Spleen (tissue), 11 donors: ENCODE data around the gene CALN1. TPM values are rescaled to one million over a fixed set of nuclear protein-coding genes. Genes with fewer than 3 reads are reported as not detected.

Source experiments
- DNase-seq: peaks from one replicate; pipeline ENCODE4 v3.0.0-alpha.2; 2020
- H3K27ac ChIP-seq, 8 donors: fragments of 200-600 bp; sonication (generic) in 7 of 8; 1 replicate in 4 of 8; 2 replicates in 4 of 8; pipeline versions ENCODE4 v1.5.0 to v1.8.0; 2016 to 2021; ENCODE audit warnings: inconsistent platforms in 4 of 8, mild to moderate bottlenecking in 4 of 8, moderate library complexity in 1 of 8
- H3K27me3 ChIP-seq, 7 donors: fragments of 200-600 bp; sonication (generic) in 6 of 7; replicated peaks in 1 of 7; 1 replicate in 4 of 7; 2 replicates in 3 of 7; pipeline versions ENCODE4 v1.5.0 to v1.8.0; 2016 to 2021; ENCODE audit warnings: inconsistent platforms in 3 of 7, mild to moderate bottlenecking in 1 of 7
- H3K36me3 ChIP-seq, 6 donors: fragments of 200-600 bp; sonication (generic) in 5 of 6; 1 replicate in 4 of 6; 2 replicates in 2 of 6; pipeline versions ENCODE4 v1.5.0 to v1.8.0; 2016 to 2021; ENCODE audit warnings: inconsistent platforms in 2 of 6
- H3K4me1 ChIP-seq, 6 donors: fragments of 200-600 bp; sonication (generic) in 5 of 6; 1 replicate in 3 of 6; 2 replicates in 3 of 6; pipeline versions ENCODE4 v1.5.0 to v1.8.0; 2016 to 2021; ENCODE audit warnings: inconsistent platforms in 3 of 6
- H3K4me3 ChIP-seq, 8 donors: fragments of 200-600 bp; sonication (generic) in 7 of 8; 1 replicate in 4 of 8; 2 replicates in 4 of 8; pipeline versions ENCODE4 v1.5.0 to v1.8.0; 2016 to 2021; ENCODE audit warnings: inconsistent platforms in 4 of 8, mild to moderate bottlenecking in 4 of 8, moderate library complexity in 2 of 8
- H3K9me3 ChIP-seq, 8 donors: fragments of 200-600 bp; sonication (generic) in 7 of 8; 1 replicate in 4 of 8; 2 replicates in 4 of 8; pipeline versions ENCODE4 v1.5.0 to v1.8.0; 2016 to 2021; ENCODE audit warnings: inconsistent platforms in 4 of 8
- CTCF ChIP-seq, 11 experiments: fragments of 200-600 bp in 7 of 11; fragments of 450-650 bp in 4 of 11; sonication (generic) in 4 of 11; IDR thresholded peaks in 8 of 11; conservative IDR thresholded peaks in 3 of 11; 1 replicate in 7 of 11; 2 replicates in 4 of 11; pipeline versions ENCODE4 v1.4.0 to v1.8.0; 2016 to 2021; ENCODE audit warnings: antibody characterized with exemption in 11 of 11, inconsistent platforms in 4 of 11, mild to moderate bottlenecking in 1 of 11
- POLR2A ChIP-seq, 3 donors: fragments of 450-650 bp; IDR thresholded peaks; one replicate each; pipeline ENCODE4 v1.5.1; 2017; ENCODE audit warnings: antibody characterized with exemption in 3 of 3, mild to moderate bottlenecking in 1 of 3
- POLR2AphosphoS5 ChIP-seq, 3 donors: sonication (generic); formaldehyde crosslinking; IDR thresholded peaks; one replicate each; pipeline ENCODE4 v1.5.1; 2017; ENCODE audit warnings: antibody characterized with exemption in 3 of 3
- WGBS, 5 donors: extraction: QIAGEN DNeasy Blood & Tissue Kit in 3 of 5; methylation state at CpG; one replicate each; pipeline versions ENCODE4 v1.1.5 to v1.1.7; 2013 to 2018; 5-methylcytosine and 5-hydroxymethylcytosine counted together
- intact Hi-C: fragments of 100-400 bp; cut with DNase I; formaldehyde crosslinking; loops from one replicate; pipeline ENCODE4 v1.15.0; 2023; ENCODE audit warnings: low total_unique reads
- polyA plus RNA-seq, 3 donors: library from polyadenylated mRNA; stranded (reverse); fragments of 200-250 nt; gene quantifications; one replicate each; pipeline ENCODE4 v1.2.1, GENCODE V29; 2013
- total RNA-seq, 7 donors: library from RNA; depleted of rRNA in 3 of 7; stranded (reverse); fragments of >200 nt in 3 of 7; fragmentation: NEBNext Ultra II Directional in 4 of 7; extraction: Animal tissue kit (Norgen Biotek cat#: 25700) in 4 of 7; gene quantifications; one replicate each; pipeline versions ENCODE4 v1.1.0 to v1.2.1, GENCODE V29; 2016 to 2021
- donor health status: healthy with polysubstance abuse.
- donor health status: DM: no; HTN: no; CAD: no; lungs with moderate emphysema.
- donor health status: DM: no; HTN: no; CAD: no.
- donor health status: Bipolar disorder and iron deficiency.
- donor health status: healthy.
- donor health status: DM: no; HTN: no; CAD: no.
- donor health status: DM: yes; HTN: yes; CAD: no.

The CALN1 gene
- total and polyA plus RNA-seq, 10 donors = under 0.01 to 0.19 (median 0.03) TPM; not detected in 7

- Histone ChIP-seq H3K27ac (no peak overlapping the region), H3K4me3 (no peak overlapping the region), H3K9me3 (no peaks in the 10 kb centered on the region), H3K36me3 (no peaks in the 10 kb centered on the region), H3K27me3 (no peaks in the 10 kb centered on the region), H3K4me1 (no peaks in the 10 kb centered on the region)
- intact Hi-C loops = no loop called here
- DNase-seq = no peak
- WGBS, 5 donors = 64 to 81% (median 75%) methylated on average over 1 of the region's 1 CpG
- TF ChIP-seq CTCF (IDR thresholded peaks at IDR 0.05 in 8 of 11, conservative IDR thresholded peaks at IDR 0.05 in 3 of 11) (no peak), POLR2AphosphoS5 (IDR thresholded peaks at IDR 0.05) (no peak), POLR2A (IDR thresholded peaks at IDR 0.05) (no peak)
Observed at GRCh38 chr7:72298912-72299311, 113.2 kb downstream of the CALN1 start.

- Histone ChIP-seq H3K4me1 (no peaks in the 10 kb centered on the region), H3K27ac (no peak overlapping the region), H3K9me3 (no peaks in the 10 kb centered on the region), H3K27me3 (no peaks in the 10 kb centered on the region), H3K4me3 (no peak overlapping the region), H3K36me3 (no peaks in the 10 kb centered on the region)
- intact Hi-C loops = no loop called here
- TF ChIP-seq POLR2A (IDR thresholded peaks at IDR 0.05) (no peak), CTCF (IDR thresholded peaks at IDR 0.05 in 8 of 11, conservative IDR thresholded peaks at IDR 0.05 in 3 of 11) (no peak), POLR2AphosphoS5 (IDR thresholded peaks at IDR 0.05) (no peak)
- WGBS, 5 donors = 79 to 87% (median 82%) methylated on average over 5 of the region's 5 CpGs
- no peak for DNase-seq
Observed at GRCh38 chr7:72298091-72298490, 114.0 kb downstream of the CALN1 start.

GRCh38 chr7:72297636-72298035 lies 114.5 kb downstream of the CALN1 start:
- H3K27ac ChIP-seq = no peak overlapping the region
- no peaks in the 10 kb centered on the region for H3K36me3 ChIP-seq
- 63 to 71% (median 68%) methylated on average over 3 of the region's 3 CpGs for WGBS, 5 donors
- H3K4me1 ChIP-seq = no peaks in the 10 kb centered on the region
- intact Hi-C loops = no loop called here
- no peak for TF ChIP-seq POLR2AphosphoS5 (IDR thresholded peaks at IDR 0.05)
- TF ChIP-seq POLR2A (IDR thresholded peaks at IDR 0.05) = no peak
- no peak for TF ChIP-seq CTCF (IDR thresholded peaks at IDR 0.05 in 8 of 11, conservative IDR thresholded peaks at IDR 0.05 in 3 of 11)
- H3K27me3 ChIP-seq = no peaks in the 10 kb centered on the region
- DNase-seq = no peak
- H3K9me3 ChIP-seq = no peaks in the 10 kb centered on the region
- no peak overlapping the region for H3K4me3 ChIP-seq

GRCh38 chr7:72292794-72293193 lies 119.3 kb downstream of the CALN1 start:
- Histone ChIP-seq H3K27me3 (no peaks in the 10 kb centered on the region), H3K27ac (no peak overlapping the region), H3K4me3 (no peak overlapping the region), H3K36me3 (no peaks in the 10 kb centered on the region), H3K4me1 (no peaks in the 10 kb centered on the region), H3K9me3 (peaks cover 0 to 22% (median 15%) of the 10 kb centered on the region in 8 donors)
- 10 to 38% (median 14%) methylated on average over 3 of the region's 3 CpGs for WGBS, 5 donors
- intact Hi-C loops = no loop called here
- DNase-seq = no peak
- TF ChIP-seq POLR2AphosphoS5 (IDR thresholded peaks at IDR 0.05) (no peak), POLR2A (IDR thresholded peaks at IDR 0.05) (no peak), CTCF (IDR thresholded peaks at IDR 0.05 in 8 of 11, conservative IDR thresholded peaks at IDR 0.05 in 3 of 11) (no peak)
